Measurements from ENCODE around the gene ARHGAP40.

DNA sequence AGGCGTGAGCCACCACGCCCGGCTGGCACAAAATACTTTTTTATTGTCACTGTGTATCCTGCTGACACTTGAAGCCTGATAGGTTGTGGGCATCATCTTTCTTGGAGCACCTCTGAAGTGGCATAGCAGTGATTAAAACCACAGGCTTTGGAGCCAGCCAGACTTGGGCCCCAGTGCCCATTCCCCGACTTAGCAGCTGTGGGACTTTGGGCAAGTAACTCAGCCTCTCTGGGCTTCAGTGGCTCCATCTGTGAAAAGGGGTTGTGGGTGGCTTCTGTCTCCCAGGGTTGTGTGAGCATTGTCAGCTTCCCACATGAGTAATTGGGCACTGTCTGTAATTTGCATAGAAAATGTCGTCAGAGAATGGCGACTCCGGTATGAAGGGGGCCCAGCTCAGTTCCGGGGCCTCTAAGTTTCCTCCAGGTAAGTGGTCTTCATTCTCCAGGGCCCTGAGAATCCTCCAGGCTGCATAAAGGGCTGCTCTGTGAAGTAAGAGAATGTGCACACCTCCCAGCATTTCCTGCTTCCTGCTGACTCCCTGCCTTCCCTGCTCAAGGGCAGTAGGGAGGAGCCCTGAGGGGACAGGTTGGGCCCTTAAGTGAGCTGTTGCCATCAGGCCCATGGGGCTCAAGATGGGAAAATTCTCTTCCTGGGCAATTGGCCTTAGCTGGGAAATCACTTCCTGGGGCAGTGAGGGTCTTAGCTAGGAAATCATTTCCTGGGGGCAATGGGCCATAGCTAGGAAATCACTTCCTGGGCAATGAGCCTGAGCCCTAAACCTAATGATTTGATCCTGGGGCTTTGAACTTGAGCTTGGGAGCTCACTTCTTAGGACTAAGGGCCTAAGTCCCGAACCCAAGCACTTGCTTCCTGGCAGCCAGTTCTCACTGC, 27.2 kb downstream of the ARHGAP40 start:
- TF ChIP-seq ZNF407 (CRISPR knock-in tag; IDR thresholded peaks at IDR 0.05; ENCODE audit: not compliant biosample characterization) (no peak), HMG20B (CRISPR knock-in tag; conservative IDR thresholded peaks at IDR 0.05) (no peak), CTCF (CRISPR knock-in tag; IDR thresholded peaks at IDR 0.05) (no peak), HNRNPL (IDR thresholded peaks at IDR 0.05; ENCODE audit: low read depth, low read length) (no peak), ZNF441 (CRISPR knock-in tag; IDR thresholded peaks at IDR 0.05; ENCODE audit: borderline replicate concordance) (no peak), EZH2 (conservative IDR thresholded peaks at IDR 0.05; ENCODE audit: low read depth, low read length) (no peak), TCF7 (IDR thresholded peaks at IDR 0.05; ENCODE audit: low read depth) (no peak), POLR2AphosphoS5 (IDR thresholded peaks at IDR 0.05; ENCODE audit: low read depth, low read length) (no peak), TSC22D2 (CRISPR knock-in tag; IDR thresholded peaks at IDR 0.05; ENCODE audit: borderline replicate concordance) (no peak), ZNF143 (CRISPR knock-in tag; IDR thresholded peaks at IDR 0.05) (no peak), KLF9 (CRISPR knock-in tag; IDR thresholded peaks at IDR 0.05; ENCODE audit: low read depth) (no peak), ZNF160 (CRISPR knock-in tag; IDR thresholded peaks at IDR 0.05) (no peak), ZNF292 (CRISPR knock-in tag; IDR thresholded peaks at IDR 0.05; ENCODE audit: borderline replicate concordance, low read depth) (no peak), MXD1 (CRISPR knock-in tag; IDR thresholded peaks at IDR 0.05) (no peak)
